ENCODE results near the gene USH1G.
A peak's percentile ranks its signal among the peaks of the same experiment; 100 is the strongest.

USH1G gene

GRCh38 chr17:74950207-74950606 lies 27.2 kb upstream of the USH1G start:
- peak overlapping the region; percentile 57 for H3K18ac ChIP-seq (ENCODE audit: low read length)
- no peaks in the 10 kb centered on the region for H3K36me3 ChIP-seq (replicated peaks in 1 of 2; ENCODE audit: control insufficient read depth in 2 of 2, insufficient read depth in 2 of 2, low read length in 2 of 2)
- no peak overlapping the region for H2AFZ ChIP-seq (ENCODE audit: low read length)
- H2AK5ac ChIP-seq (ENCODE audit: low read depth, low read length): no peak overlapping the region
- no peak overlapping the region for H3K27ac ChIP-seq (replicated peaks; ENCODE audit: low read length)
- no peak overlapping the region for H4K8ac ChIP-seq (ENCODE audit: low read depth, low read length)
- DNase-seq (ENCODE audit: low spot score): no peak
- H3K4me1 ChIP-seq (ENCODE audit: control insufficient read depth in 2 of 2, insufficient read depth in 1 of 2, low read depth in 1 of 2, low read length in 2 of 2): no peaks in the 10 kb centered on the region
- H3K9me3 ChIP-seq (replicated peaks in 1 of 2; ENCODE audit: control insufficient read depth in 2 of 2, insufficient read depth in 1 of 2, low read depth in 1 of 2, low read length in 2 of 2): no peaks in the 10 kb centered on the region
- H3K9ac ChIP-seq (ENCODE audit: low read depth, low read length, poor library complexity): peak overlapping the region; percentile 44
- H2BK120ac ChIP-seq (ENCODE audit: low read depth, low read length): no peak overlapping the region
- H3K4ac ChIP-seq (ENCODE audit: low read length): no peak overlapping the region
- no peak overlapping the region for H3K4me3 ChIP-seq (ENCODE audit: low read length in 2 of 2)
- no peak overlapping the region for H2BK5ac ChIP-seq (ENCODE audit: low read length)
- WGBS, 2 donors (ENCODE audit: extremely low coverage in 2 of 2, insufficient read length in 2 of 2, insufficient replicate concordance in 1 of 2): no CpG with 5 or more reads among the region's 8 CpGs
- H2BK15ac ChIP-seq (ENCODE audit: low read length): no peak overlapping the region
- H3K23ac ChIP-seq (ENCODE audit: low read depth, low read length, poor library complexity): no peak overlapping the region
- no peak overlapping the region for H4K91ac ChIP-seq (ENCODE audit: low read depth, low read length, poor library complexity)
- H2BK12ac ChIP-seq (ENCODE audit: low read length): no peak overlapping the region
- H3K27me3 ChIP-seq (ENCODE audit: control insufficient read depth in 3 of 3, insufficient read depth in 3 of 3, low read depth in 1 of 3, low read length in 3 of 3): peaks cover 0 to 68% (median 0%) of the 10 kb centered on the region in 3 experiments
- no peak overlapping the region for H3K4me2 ChIP-seq (ENCODE audit: insufficient read depth, low read length, poor library complexity, severe bottlenecking)
- peak overlapping the region; percentile 38 for H3K14ac ChIP-seq (ENCODE audit: low read length)
- H3K79me1 ChIP-seq (ENCODE audit: low read depth, low read length): no peaks in the 10 kb centered on the region

GRCh38 chr17:74949455-74950115 lies 26.5 kb upstream of the USH1G start:
- Histone ChIP-seq H3K23ac (ENCODE audit: low read depth, low read length, poor library complexity) (peak overlapping the region; percentile 2), H3K18ac (ENCODE audit: low read length) (no peak overlapping the region), H3K4me2 (ENCODE audit: insufficient read depth, low read length, poor library complexity, severe bottlenecking) (no peak overlapping the region), H3K27ac (replicated peaks; ENCODE audit: low read length) (no peak overlapping the region), H2AK5ac (ENCODE audit: low read depth, low read length) (no peak overlapping the region), H3K14ac (ENCODE audit: low read length) (peak overlapping the region; percentile 94), H4K91ac (ENCODE audit: low read depth, low read length, poor library complexity) (no peak overlapping the region), H3K9ac (ENCODE audit: low read depth, low read length, poor library complexity) (no peak overlapping the region), H2BK12ac (ENCODE audit: low read length) (no peak overlapping the region), H2AFZ (ENCODE audit: low read length) (no peak overlapping the region), H2BK15ac (ENCODE audit: low read length) (peak overlapping the region; percentile 24), H3K4me3 (ENCODE audit: low read length in 2 of 2) (no peak overlapping the region), H3K36me3 (replicated peaks in 1 of 2; ENCODE audit: control insufficient read depth in 2 of 2, insufficient read depth in 2 of 2, low read length in 2 of 2) (no peaks in the 10 kb centered on the region), H3K9me3 (replicated peaks in 1 of 2; ENCODE audit: control insufficient read depth in 2 of 2, insufficient read depth in 1 of 2, low read depth in 1 of 2, low read length in 2 of 2) (no peaks in the 10 kb centered on the region), H3K4ac (ENCODE audit: low read length) (no peak overlapping the region), H2BK120ac (ENCODE audit: low read depth, low read length) (no peak overlapping the region), H2BK5ac (ENCODE audit: low read length) (peak overlapping the region; percentile 66), H3K4me1 (ENCODE audit: control insufficient read depth in 2 of 2, insufficient read depth in 1 of 2, low read depth in 1 of 2, low read length in 2 of 2) (no peaks in the 10 kb centered on the region), H3K27me3 (ENCODE audit: control insufficient read depth in 3 of 3, insufficient read depth in 3 of 3, low read depth in 1 of 3, low read length in 3 of 3) (peaks cover 0 to 70% (median 0%) of the 10 kb centered on the region in 3 experiments), H3K79me1 (ENCODE audit: low read depth, low read length) (no peaks in the 10 kb centered on the region), H4K8ac (ENCODE audit: low read depth, low read length) (no peak overlapping the region)
- WGBS, 2 donors (ENCODE audit: extremely low coverage in 2 of 2, insufficient read length in 2 of 2, insufficient replicate concordance in 1 of 2): no CpG with 5 or more reads among the region's 12 CpGs
- DNase-seq (ENCODE audit: low spot score): no peak

- no peak overlapping the region for H2BK5ac ChIP-seq (ENCODE audit: low read length)
- H2BK12ac ChIP-seq (ENCODE audit: low read length): no peak overlapping the region
- H3K27ac ChIP-seq (replicated peaks; ENCODE audit: low read length): no peak overlapping the region
- no peak overlapping the region for H3K4me2 ChIP-seq (ENCODE audit: insufficient read depth, low read length, poor library complexity, severe bottlenecking)
- H3K4ac ChIP-seq (ENCODE audit: low read length): no peak overlapping the region
- H3K9ac ChIP-seq (ENCODE audit: low read depth, low read length, poor library complexity): no peak overlapping the region
- H2AK5ac ChIP-seq (ENCODE audit: low read depth, low read length): no peak overlapping the region
- H3K36me3 ChIP-seq (replicated peaks in 1 of 2; ENCODE audit: control insufficient read depth in 2 of 2, insufficient read depth in 2 of 2, low read length in 2 of 2): no peaks in the 10 kb centered on the region
- no peaks in the 10 kb centered on the region for H3K4me1 ChIP-seq (ENCODE audit: control insufficient read depth in 2 of 2, insufficient read depth in 1 of 2, low read depth in 1 of 2, low read length in 2 of 2)
- H2AFZ ChIP-seq (ENCODE audit: low read length): no peak overlapping the region
- no peaks in the 10 kb centered on the region for H3K9me3 ChIP-seq (replicated peaks in 1 of 2; ENCODE audit: control insufficient read depth in 2 of 2, insufficient read depth in 1 of 2, low read depth in 1 of 2, low read length in 2 of 2)
- H2BK120ac ChIP-seq (ENCODE audit: low read depth, low read length): no peak overlapping the region
- H3K4me3 ChIP-seq (ENCODE audit: low read length in 2 of 2): no peak overlapping the region
- H3K27me3 ChIP-seq (ENCODE audit: control insufficient read depth in 3 of 3, insufficient read depth in 3 of 3, low read depth in 1 of 3, low read length in 3 of 3): peaks cover 0 to 76% (median 0%) of the 10 kb centered on the region in 3 experiments
- H4K8ac ChIP-seq (ENCODE audit: low read depth, low read length): no peak overlapping the region
- H4K91ac ChIP-seq (ENCODE audit: low read depth, low read length, poor library complexity): no peak overlapping the region
- no peak overlapping the region for H3K14ac ChIP-seq (ENCODE audit: low read length)
- WGBS, 2 donors (ENCODE audit: extremely low coverage in 2 of 2, insufficient read length in 2 of 2, insufficient replicate concordance in 1 of 2): no CpG with 5 or more reads among the region's 17 CpGs
- H3K23ac ChIP-seq (ENCODE audit: low read depth, low read length, poor library complexity): no peak overlapping the region
- no peaks in the 10 kb centered on the region for H3K79me1 ChIP-seq (ENCODE audit: low read depth, low read length)
- H3K18ac ChIP-seq (ENCODE audit: low read length): no peak overlapping the region
- no peak for DNase-seq (ENCODE audit: low spot score)
- H2BK15ac ChIP-seq (ENCODE audit: low read length): no peak overlapping the region
Observed at GRCh38 chr17:74947041-74947754, 24.1 kb upstream of the USH1G start.

- no peak overlapping the region for H2BK5ac ChIP-seq (ENCODE audit: low read length)
- H2BK120ac ChIP-seq (ENCODE audit: low read depth, low read length): no peak overlapping the region
- no peak overlapping the region for H2AFZ ChIP-seq (ENCODE audit: low read length)
- no peak overlapping the region for H2AK5ac ChIP-seq (ENCODE audit: low read depth, low read length)
- no peaks in the 10 kb centered on the region for H3K36me3 ChIP-seq (replicated peaks in 1 of 2; ENCODE audit: control insufficient read depth in 2 of 2, insufficient read depth in 2 of 2, low read length in 2 of 2)
- H3K9me3 ChIP-seq (replicated peaks in 1 of 2; ENCODE audit: control insufficient read depth in 2 of 2, insufficient read depth in 1 of 2, low read depth in 1 of 2, low read length in 2 of 2): no peaks in the 10 kb centered on the region
- no peak overlapping the region for H3K23ac ChIP-seq (ENCODE audit: low read depth, low read length, poor library complexity)
- no peak overlapping the region for H3K4me2 ChIP-seq (ENCODE audit: insufficient read depth, low read length, poor library complexity, severe bottlenecking)
- no peaks in the 10 kb centered on the region for H3K79me1 ChIP-seq (ENCODE audit: low read depth, low read length)
- no peak overlapping the region for H3K18ac ChIP-seq (ENCODE audit: low read length)
- H4K91ac ChIP-seq (ENCODE audit: low read depth, low read length, poor library complexity): no peak overlapping the region
- H3K27me3 ChIP-seq (ENCODE audit: control insufficient read depth in 3 of 3, insufficient read depth in 3 of 3, low read depth in 1 of 3, low read length in 3 of 3): peaks cover 0 to 81% (median 0%) of the 10 kb centered on the region in 3 experiments
- WGBS, 2 donors (ENCODE audit: extremely low coverage in 2 of 2, insufficient read length in 2 of 2, insufficient replicate concordance in 1 of 2): no CpG with 5 or more reads among the region's 14 CpGs
- no peaks in the 10 kb centered on the region for H3K4me1 ChIP-seq (ENCODE audit: control insufficient read depth in 2 of 2, insufficient read depth in 1 of 2, low read depth in 1 of 2, low read length in 2 of 2)
- H3K4me3 ChIP-seq (ENCODE audit: low read length in 2 of 2): no peak overlapping the region
- H2BK15ac ChIP-seq (ENCODE audit: low read length): no peak overlapping the region
- no peak overlapping the region for H3K9ac ChIP-seq (ENCODE audit: low read depth, low read length, poor library complexity)
- no peak overlapping the region for H3K14ac ChIP-seq (ENCODE audit: low read length)
- no peak overlapping the region for H4K8ac ChIP-seq (ENCODE audit: low read depth, low read length)
- no peak for DNase-seq (ENCODE audit: low spot score)
- no peak overlapping the region for H2BK12ac ChIP-seq (ENCODE audit: low read length)
- H3K4ac ChIP-seq (ENCODE audit: low read length): no peak overlapping the region
- no peak overlapping the region for H3K27ac ChIP-seq (replicated peaks; ENCODE audit: low read length)
Observed at GRCh38 chr17:74946641-74947040, 23.6 kb upstream of the USH1G start.

All from neuronal stem cell (in vitro differentiated cells).